Caco-2 (cell line): ENCODE data around the gene SMIM8. TPM values are rescaled to one million over a fixed set of nuclear protein-coding genes. Genes with fewer than 3 reads are reported as not detected.

ENCODE experiments used
- BruUV-seq: library from RNA; stranded (reverse); fragments of 400-500 nt; replicated peaks from 2 replicates; lab custom pipeline; 2021; lab: Mats Ljungman, UMichigan
- CTCF ChIA-PET: fragments of 300-600 bp; sonication (Branson Sonifier 250); formaldehyde crosslinking; loops from one replicate; lab custom pipeline; 2022; ENCODE audit warnings: antibody characterized with exemption; lab: Charles Lee
- POLR2A ChIA-PET: fragments of 300-600 bp; sonication (Branson Sonifier 250); formaldehyde crosslinking; loops from one replicate; lab custom pipeline; 2022; ENCODE audit warnings: antibody characterized with exemption; lab: Charles Lee
- DNase-seq, 2 experiments: peaks; one replicate each; pipeline versions ENCODE4 v3.0.0 to v3.0.0-alpha.2; 2020 to 2022
- H3K27me3 ChIP-seq: replicated peaks from 2 replicates; pipeline ENCODE4 v1.6.0; 2011; ENCODE audit warnings: low read length; ENCODE audit not compliant: control insufficient read depth, insufficient read depth
- H3K36me3 ChIP-seq: 2 replicates; pipeline ENCODE4 v1.5.1; 2011; ENCODE audit warnings: low read length; ENCODE audit not compliant: control insufficient read depth, insufficient read depth
- H3K4me1 ChIP-seq: fragments of 250-450 bp; sonication (Bioruptor Pico); 2 replicates; pipeline ENCODE4 v1.5.1; 2020; ENCODE audit warnings: mild to moderate bottlenecking
- H3K4me3 ChIP-seq: 2 replicates; pipeline ENCODE4 v1.5.1; 2011; ENCODE audit warnings: low read depth, mild to moderate bottlenecking, control low read depth, low read length
- H3K9me3 ChIP-seq: fragments of 250-450 bp; sonication (Bioruptor Pico); 2 replicates; pipeline ENCODE4 v1.5.1; 2020; ENCODE audit warnings: mild to moderate bottlenecking, moderate library complexity
- H3K27ac Mint-ChIP-seq: one replicate; pipeline ENCODE4 v1.8.0; 2022; ENCODE audit warnings: mixed read lengths; ENCODE audit not compliant: unreplicated experiment
- H3K27me3 Mint-ChIP-seq: one replicate; pipeline ENCODE4 v1.8.0; 2022; ENCODE audit warnings: mixed read lengths; ENCODE audit not compliant: insufficient read depth, unreplicated experiment
- H3K36me3 Mint-ChIP-seq: one replicate; pipeline ENCODE4 v1.8.0; 2022; ENCODE audit warnings: mild to moderate bottlenecking, mixed read lengths; ENCODE audit not compliant: insufficient read depth, unreplicated experiment
- H3K4me1 Mint-ChIP-seq: one replicate; pipeline ENCODE4 v1.8.0; 2022; ENCODE audit warnings: low read depth, mixed read lengths; ENCODE audit not compliant: unreplicated experiment
- H3K4me3 Mint-ChIP-seq: one replicate; pipeline ENCODE4 v1.8.0; 2022; ENCODE audit warnings: mild to moderate bottlenecking, moderate library complexity, mixed read lengths; ENCODE audit not compliant: unreplicated experiment
- H3K9me3 Mint-ChIP-seq: one replicate; pipeline ENCODE4 v1.8.0; 2022; ENCODE audit warnings: mixed read lengths; ENCODE audit not compliant: unreplicated experiment
- CTCF ChIP-seq, 2 experiments: fragments of 200-600 bp in 1 of 2; IDR thresholded peaks; 1 replicate in 1 of 2; 2 replicates in 1 of 2; pipeline versions ENCODE4 v1.5.1 to v1.8.0; 2011 to 2022; ENCODE audit warnings: antibody characterized with exemption in 1 of 2, control low read depth in 1 of 2, inconsistent platforms in 1 of 2, low read depth in 1 of 2, low read length in 1 of 2, mild to moderate bottlenecking in 1 of 2, moderate library complexity in 1 of 2; ENCODE audit not compliant: insufficient read depth in 1 of 2, severe bottlenecking in 1 of 2, unreplicated experiment in 1 of 2
- intact Hi-C: fragments of 100-400 bp; cut with micrococcal nuclease; formaldehyde crosslinking; loops from one replicate; pipeline ENCODE4 v1.10.0; 2022; ENCODE audit not compliant: unreplicated experiment
- total RNA-seq: library from RNA; stranded (reverse); gene quantifications from 2 replicates; pipeline ENCODE4 v1.2.3, GENCODE V29; 2022

The SMIM8 gene
- total RNA-seq, 1 experiment from 2014 or later = 8.5 TPM

GRCh38 chr6:87281426-87281825 lies 41.0 kb upstream of the SMIM8 start:
- Mint-ChIP-seq H3K27ac (no peak overlapping the region), H3K27me3 (no peaks in the 10 kb centered on the region), H3K4me3 (no peak overlapping the region), H3K9me3 (no peaks in the 10 kb centered on the region), H3K36me3 (no peaks in the 10 kb centered on the region), H3K4me1 (no peaks in the 10 kb centered on the region)
- Histone ChIP-seq H3K27me3 (no peaks in the 10 kb centered on the region), H3K4me3 (no peak overlapping the region), H3K4me1 (no peaks in the 10 kb centered on the region), H3K36me3 (no peaks in the 10 kb centered on the region), H3K9me3 (no peaks in the 10 kb centered on the region)
- CTCF ChIA-PET = no interaction called here
- no peak for TF ChIP-seq CTCF (IDR thresholded peaks at IDR 0.05; ENCODE audit: insufficient read depth in 1 of 2, low read depth in 1 of 2, low read length in 1 of 2, severe bottlenecking in 1 of 2, unreplicated experiment in 1 of 2)
- no peak for DNase-seq
- BruUV-seq = no TSS peak
- POLR2A ChIA-PET = no interaction called here
- intact Hi-C loops = no loop called here

- Histone ChIP-seq H3K9me3 (no peaks in the 10 kb centered on the region), H3K36me3 (no peaks in the 10 kb centered on the region), H3K4me3 (no peak overlapping the region), H3K27me3 (no peaks in the 10 kb centered on the region), H3K4me1 (no peaks in the 10 kb centered on the region)
- Mint-ChIP-seq H3K27me3 (no peaks in the 10 kb centered on the region), H3K27ac (no peak overlapping the region), H3K36me3 (no peaks in the 10 kb centered on the region), H3K9me3 (no peaks in the 10 kb centered on the region), H3K4me3 (no peak overlapping the region), H3K4me1 (no peaks in the 10 kb centered on the region)
- DNase-seq = no peak
- POLR2A ChIA-PET = no interaction called here
- intact Hi-C loops = no loop called here
- CTCF ChIA-PET = no interaction called here
- TF ChIP-seq CTCF (IDR thresholded peaks at IDR 0.05; ENCODE audit: insufficient read depth in 1 of 2, low read depth in 1 of 2, low read length in 1 of 2, severe bottlenecking in 1 of 2, unreplicated experiment in 1 of 2) = no peak
- BruUV-seq = no TSS peak
These were observed 39.6 kb upstream of the SMIM8 start for GRCh38 chr6:87282743-87283142.

GRCh38 chr6:87283461-87283860 lies 38.9 kb upstream of the SMIM8 start:
- Histone ChIP-seq H3K4me1 (no peaks in the 10 kb centered on the region), H3K9me3 (no peaks in the 10 kb centered on the region), H3K27me3 (no peaks in the 10 kb centered on the region), H3K4me3 (no peak overlapping the region), H3K36me3 (no peaks in the 10 kb centered on the region)
- intact Hi-C loops = no loop called here
- Mint-ChIP-seq H3K4me3 (no peak overlapping the region), H3K27me3 (no peaks in the 10 kb centered on the region), H3K4me1 (no peaks in the 10 kb centered on the region), H3K9me3 (no peaks in the 10 kb centered on the region), H3K27ac (no peak overlapping the region), H3K36me3 (no peaks in the 10 kb centered on the region)
- POLR2A ChIA-PET = no interaction called here
- BruUV-seq = no TSS peak
- no peak for DNase-seq
- CTCF ChIA-PET = interaction anchor here (0.6 kb wide), 1 partner anchor 107 kb away, joined by 3 read pairs; no protein-coding TSS in a partner anchor
- no peak for TF ChIP-seq CTCF (IDR thresholded peaks at IDR 0.05; ENCODE audit: insufficient read depth in 1 of 2, low read depth in 1 of 2, low read length in 1 of 2, severe bottlenecking in 1 of 2, unreplicated experiment in 1 of 2)
